GM23338 (cell line): ENCODE measurements around the gene KDM4C. TPM values are rescaled to one million over a fixed set of nuclear protein-coding genes. Genes with fewer than 3 reads are reported as not detected.

Experiments used
- ATAC-seq: fragments of 200-7000 bp; cut with Tn5 transposase; 3 replicates; pipeline ENCODE4 v1.9.1; 2020
- DNase-seq: peaks from one replicate; pipeline ENCODE4 v3.0.0-alpha.2; 2015; ENCODE audit warnings: low spot score
- H2AFZ ChIP-seq: fragments of 200-600 bp; sonication (generic); 2 replicates; pipeline ENCODE4 v1.8.0; 2016; ENCODE audit warnings: antibody characterized with exemption, mild to moderate bottlenecking, moderate library complexity
- H3F3A ChIP-seq: fragments of 200-600 bp; sonication (generic); replicated peaks from 2 replicates; pipeline ENCODE4 v1.8.0; 2017; ENCODE audit warnings: antibody characterized with exemption, mixed run types, low read depth
- H3K27ac ChIP-seq: fragments of 200-600 bp; sonication (generic); 2 replicates; pipeline ENCODE4 v1.6.1; 2016; ENCODE audit warnings: low read depth
- H3K27me3 ChIP-seq: fragments of 200-600 bp; sonication (generic); 2 replicates; pipeline ENCODE4 v1.8.0; 2016; ENCODE audit warnings: mild to moderate bottlenecking, mixed run types, moderate library complexity; ENCODE audit not compliant: insufficient read depth
- H3K36me3 ChIP-seq: fragments of 200-600 bp; sonication (generic); 2 replicates; pipeline ENCODE4 v1.8.0; 2016; ENCODE audit warnings: mild to moderate bottlenecking; ENCODE audit not compliant: insufficient read depth
- H3K4me1 ChIP-seq: fragments of 200-600 bp; sonication (generic); 2 replicates; pipeline ENCODE4 v1.8.0; 2016; ENCODE audit warnings: mild to moderate bottlenecking, moderate library complexity; ENCODE audit not compliant: insufficient read depth
- H3K4me2 ChIP-seq: fragments of 200-600 bp; sonication (generic); 2 replicates; pipeline ENCODE4 v1.7.1; 2017; ENCODE audit warnings: mixed run types
- H3K4me3 ChIP-seq: fragments of 200-600 bp; sonication (generic); 2 replicates; pipeline ENCODE4 v1.6.1; 2016; ENCODE audit warnings: mixed run types
- H3K79me2 ChIP-seq: fragments of 200-600 bp; sonication (generic); replicated peaks from 2 replicates; pipeline ENCODE4 v1.8.0; 2017; ENCODE audit warnings: mild to moderate bottlenecking; ENCODE audit not compliant: insufficient read depth
- H3K9me2 ChIP-seq: fragments of 200-600 bp; sonication (generic); 2 replicates; pipeline ENCODE4 v1.8.0; 2017; ENCODE audit not compliant: insufficient read depth
- H4K20me1 ChIP-seq: fragments of 200-600 bp; sonication (generic); replicated peaks from 2 replicates; pipeline ENCODE4 v1.8.0; 2017; ENCODE audit warnings: mild to moderate bottlenecking; ENCODE audit not compliant: insufficient read depth
- H3K27ac Mint-ChIP-seq: 2 replicates; pipeline ENCODE4 v1.8.0; 2020; ENCODE audit warnings: inconsistent platforms, mild to moderate bottlenecking, moderate library complexity, mixed read lengths
- H3K27me3 Mint-ChIP-seq: 3 replicates; pipeline ENCODE4 v1.8.0; 2022; ENCODE audit warnings: low read depth, mild to moderate bottlenecking, moderate library complexity, mixed read lengths, inconsistent platforms; ENCODE audit not compliant: insufficient read depth, poor library complexity
- H3K36me3 Mint-ChIP-seq: 3 replicates; pipeline ENCODE4 v1.8.0; 2021; ENCODE audit warnings: low read depth, mild to moderate bottlenecking, inconsistent platforms, moderate library complexity, mixed read lengths
- H3K4me1 Mint-ChIP-seq: 3 replicates; pipeline ENCODE4 v1.8.0; 2020; ENCODE audit warnings: mild to moderate bottlenecking, inconsistent platforms, mixed read lengths
- H3K4me3 Mint-ChIP-seq: 3 replicates; pipeline ENCODE4 v1.8.0; 2021; ENCODE audit warnings: moderate library complexity, mild to moderate bottlenecking, inconsistent platforms, mixed read lengths
- H3K9me3 Mint-ChIP-seq: 3 replicates; pipeline ENCODE4 v1.8.0; 2020; ENCODE audit warnings: moderate library complexity, mild to moderate bottlenecking, inconsistent platforms, mixed read lengths
- CTCF ChIP-seq, 2 experiments: fragments of 200-600 bp in 1 of 2; sonication (generic) in 1 of 2; conservative IDR thresholded peaks; 2 replicates each; pipeline versions ENCODE4 v1.5.1 to v1.6.1; 2016 to 2017; ENCODE audit warnings: antibody characterized with exemption in 2 of 2, low read depth in 2 of 2, mild to moderate bottlenecking in 2 of 2, moderate library complexity in 1 of 2
- ETS1 ChIP-seq: IDR thresholded peaks from 2 replicates; pipeline ENCODE4 v1.6.1; 2016; ENCODE audit warnings: antibody characterized with exemption
- REST ChIP-seq: IDR thresholded peaks from one replicate; pipeline ENCODE4 v1.6.1; 2018; ENCODE audit warnings: antibody characterized with exemption; ENCODE audit not compliant: unreplicated experiment
- ZNF462 ChIP-seq: fragments of 250-450 bp; sonication (Bioruptor Pico); IDR thresholded peaks from 2 replicates; pipeline ENCODE4 v1.5.0; 2020; ENCODE audit warnings: mild to moderate bottlenecking, moderate library complexity
- polyA plus RNA-seq: library from polyadenylated mRNA; unstranded; fragments of >200 nt; fragmentation: Nextera tagmentation; extraction: Ambion mirVana; gene quantifications from 2 replicates; pipeline ENCODE4 v1.2.1, GENCODE V29; 2016
- total RNA-seq: library from RNA; depleted of rRNA; stranded (reverse); fragments of >200 nt; shearing (Covaris generic); gene quantifications from 2 replicates; pipeline ENCODE4 v1.2.3, GENCODE V29; 2014

The KDM4C gene
- total and polyA plus RNA-seq, 2 experiments from 2014 or later = 12.0 to 43.8 TPM

GRCh38 chr9:7051711-7052110, 293.9 kb downstream of the KDM4C start:
- Histone ChIP-seq H2AFZ (no peak overlapping the region), H3K4me1 (peaks cover 24% of the 10 kb centered on the region), H4K20me1 (no peaks in the 10 kb centered on the region), H3K4me2 (no peak overlapping the region), H3K27me3 (no peaks in the 10 kb centered on the region), H3K79me2 (no peaks in the 10 kb centered on the region), H3F3A (no peaks in the 10 kb centered on the region), H3K27ac (no peak overlapping the region), H3K36me3 (no peaks in the 10 kb centered on the region; the same call in 1 of the 2 replicates), H3K4me3 (no peak overlapping the region), H3K9me2 (no peaks in the 10 kb centered on the region)
- no peak overlapping the region for H3K27ac Mint-ChIP-seq
- ATAC-seq (no peak), DNase-seq (no peak)
- no peak overlapping the region for H3K4me3 Mint-ChIP-seq
- H3K27me3 Mint-ChIP-seq = no peaks in the 10 kb centered on the region
- no peaks in the 10 kb centered on the region for H3K9me3 Mint-ChIP-seq
- peaks cover 34% of the 10 kb centered on the region for H3K4me1 Mint-ChIP-seq
- TF ChIP-seq ETS1 = no peak
- no peak for TF ChIP-seq ZNF462
- peaks cover 3% of the 10 kb centered on the region; the same call in 1 of the 3 replicates for H3K36me3 Mint-ChIP-seq

- peak overlapping the region; percentile 5; the same call in 1 of the 2 replicates for H3K27ac Mint-ChIP-seq
- Histone ChIP-seq H3K4me2 (no peak overlapping the region), H3K27ac (no peak overlapping the region), H2AFZ (no peak overlapping the region), H3K79me2 (no peaks in the 10 kb centered on the region), H3K4me1 (peaks cover 24% of the 10 kb centered on the region), H3F3A (no peaks in the 10 kb centered on the region), H3K27me3 (no peaks in the 10 kb centered on the region), H3K36me3 (no peaks in the 10 kb centered on the region; the same call in 1 of the 2 replicates), H3K9me2 (no peaks in the 10 kb centered on the region), H4K20me1 (no peaks in the 10 kb centered on the region), H3K4me3 (no peak overlapping the region)
- H3K4me3 Mint-ChIP-seq = no peak overlapping the region
- no peaks in the 10 kb centered on the region for H3K9me3 Mint-ChIP-seq
- H3K4me1 Mint-ChIP-seq = peaks cover 34% of the 10 kb centered on the region
- H3K27me3 Mint-ChIP-seq = no peaks in the 10 kb centered on the region
- DNase-seq (peak; percentile 24), ATAC-seq (peak; percentile 37; the same call in 2 of the 3 replicates)
- no peaks in the 10 kb centered on the region for H3K36me3 Mint-ChIP-seq
- TF ChIP-seq REST = no peak
- peak in 1 of 2 experiments; percentile 25; a peak in 1 of 4 replicates for TF ChIP-seq CTCF (conservative IDR thresholded peaks at IDR 0.05; ENCODE audit: low read depth in 2 of 2)
Observed at GRCh38 chr9:7053903-7054302, 296.1 kb downstream of the KDM4C start.
